CD4-positive, alpha-beta memory T cell (primary cell): ENCODE measurements around the gene RAB35. TPM values are rescaled to one million over a fixed set of nuclear protein-coding genes. Genes with fewer than 3 reads are reported as not detected.

Source experiments
- CTCF ChIA-PET: fragments of 350-600 bp; sonication (Branson Sonifier 250); formaldehyde crosslinking; loops from one replicate; lab custom pipeline; 2021; ENCODE audit warnings: inconsistent platforms; ENCODE audit not compliant: partially characterized antibody; lab: Charles Lee
- POLR2A ChIA-PET: fragments of 350-600 bp; sonication (Branson Sonifier 250); formaldehyde crosslinking; loops from one replicate; lab custom pipeline; 2021; ENCODE audit not compliant: partially characterized antibody; lab: Charles Lee
- DNase-seq, 5 donors: peaks; one replicate each; pipeline versions ENCODE4 v3.0.0 to v3.0.0-alpha.2; 2020 to 2022; ENCODE audit warnings: mixed read lengths in 1 of 5
- H3K27ac ChIP-seq: one replicate; pipeline ENCODE4 v1.7.0; 2013; ENCODE audit warnings: low read depth, low read length
- H3K27me3 ChIP-seq: 2 replicates; pipeline ENCODE4 v1.7.0; 2013; ENCODE audit warnings: mild to moderate bottlenecking, low read length, moderate library complexity; ENCODE audit not compliant: insufficient read depth
- H3K36me3 ChIP-seq: 2 replicates; pipeline ENCODE4 v1.7.0; 2013; ENCODE audit warnings: mild to moderate bottlenecking, low read length, moderate library complexity; ENCODE audit not compliant: insufficient read depth
- H3K4me1 ChIP-seq: 2 replicates; pipeline ENCODE4 v1.7.0; 2013; ENCODE audit warnings: mild to moderate bottlenecking, low read length, moderate library complexity; ENCODE audit not compliant: insufficient read depth
- H3K4me3 ChIP-seq, 2 donors: one replicate each; pipeline ENCODE4 v1.7.0; 2013; ENCODE audit warnings: low read length in 2 of 2, mild to moderate bottlenecking in 1 of 2
- H3K9me3 ChIP-seq, 2 donors: one replicate each; pipeline ENCODE4 v1.7.0; 2013; ENCODE audit warnings: low read length in 2 of 2, control low read depth in 1 of 2; ENCODE audit not compliant: control insufficient read depth in 1 of 2
- H3K27ac Mint-ChIP-seq, 7 donors: one replicate each; pipeline ENCODE4 v1.8.0; 2020 to 2021; ENCODE audit warnings: mixed read lengths in 7 of 7, mild to moderate bottlenecking in 6 of 7, inconsistent platforms in 3 of 7, moderate library complexity in 3 of 7
- H3K27me3 Mint-ChIP-seq, 2 donors: one replicate each; pipeline ENCODE4 v1.8.0; 2020 to 2021; ENCODE audit warnings: mixed read lengths in 2 of 2
- H3K36me3 Mint-ChIP-seq, 2 donors: one replicate each; pipeline ENCODE4 v1.8.0; 2020 to 2021; ENCODE audit warnings: mixed read lengths in 2 of 2, inconsistent platforms in 1 of 2, mild to moderate bottlenecking in 1 of 2
- H3K4me1 Mint-ChIP-seq, 4 donors: one replicate each; pipeline ENCODE4 v1.8.0; 2020 to 2021; ENCODE audit warnings: mixed read lengths in 4 of 4, mild to moderate bottlenecking in 1 of 4
- H3K4me3 Mint-ChIP-seq, 8 donors: one replicate each; pipeline ENCODE4 v1.8.0; 2020 to 2021; ENCODE audit warnings: mixed read lengths in 8 of 8, mild to moderate bottlenecking in 7 of 8, moderate library complexity in 6 of 8, inconsistent platforms in 3 of 8
- H3K9me3 Mint-ChIP-seq, 8 donors: one replicate each; pipeline ENCODE4 v1.8.0; 2020 to 2021; ENCODE audit warnings: mixed read lengths in 8 of 8, mild to moderate bottlenecking in 5 of 8, inconsistent platforms in 3 of 8, moderate library complexity in 1 of 8
- intact Hi-C: fragments of 100-400 bp; cut with micrococcal nuclease; formaldehyde crosslinking; loops from one replicate; pipeline ENCODE4 v1.15.1; 2023
- polyA plus RNA-seq, 2 donors: library from polyadenylated mRNA; unstranded; fragments of 300-500 nt; fragmentation: Illumina TruSeq; gene quantifications; one replicate each; pipeline ENCODE4 v1.2.3, GENCODE V29; 2021
- total RNA-seq, 2 experiments: library from RNA; stranded (reverse); gene quantifications; one replicate each; pipeline ENCODE4 v1.2.3, GENCODE V29; 2021

RAB35 gene
- total and polyA plus RNA-seq, 4 experiments from 2014 or later, result 12.4 to 71.3 (median 45.4) TPM

DNA sequence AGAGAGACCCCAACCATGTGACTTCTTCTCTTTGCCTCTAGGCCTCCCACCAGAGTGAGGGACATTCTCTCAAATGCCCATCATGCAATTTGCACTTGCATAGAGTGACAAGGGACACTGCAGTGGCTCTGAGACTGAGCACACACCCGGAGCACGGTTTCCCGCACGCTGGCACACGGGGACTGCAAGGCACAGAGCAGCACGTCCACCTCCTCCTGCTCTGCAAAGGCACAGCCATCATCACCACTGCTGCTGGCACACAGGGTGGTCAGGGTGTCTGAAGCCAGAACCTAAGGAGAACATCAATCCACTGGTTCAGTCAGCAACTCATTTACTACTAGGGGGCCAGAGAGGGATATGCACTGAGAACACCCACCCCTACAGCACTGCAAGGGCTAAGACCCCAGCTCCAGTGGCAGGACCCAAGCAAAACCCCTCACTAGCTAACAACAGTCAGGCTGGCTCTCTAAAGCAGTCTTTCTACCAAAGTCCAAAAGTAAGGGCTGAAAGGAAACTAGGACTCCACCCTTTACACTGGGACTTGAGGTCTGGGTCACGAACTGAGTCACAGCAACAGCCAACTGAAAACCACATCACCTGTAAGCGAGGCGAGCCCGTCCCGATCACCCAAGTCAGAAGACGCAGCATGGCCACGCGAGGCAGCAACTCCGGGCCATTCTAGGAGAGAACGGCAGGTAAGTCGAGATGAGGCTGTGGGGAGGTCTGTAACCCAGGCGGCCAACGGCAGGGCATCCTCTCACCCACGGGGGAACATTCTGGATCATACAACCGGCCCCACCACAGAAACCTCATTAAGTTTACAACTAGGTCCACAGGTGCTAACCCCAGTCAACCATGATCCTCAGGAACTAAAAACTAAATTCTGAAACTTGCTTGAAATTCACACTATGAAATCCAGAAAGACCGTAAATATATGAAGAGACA is 40.0 kb upstream of the RAB35 start:
- H3K4me1 Mint-ChIP-seq, result no peaks in the 10 kb centered on the region
- no peak overlapping the region for H3K4me3 Mint-ChIP-seq
- Histone ChIP-seq H3K9me3 (no peaks in the 10 kb centered on the region), H3K27ac (no peak overlapping the region), H3K4me1 (no peaks in the 10 kb centered on the region), H3K36me3 (peaks cover 87% of the 10 kb centered on the region), H3K4me3 (no peak overlapping the region), H3K27me3 (no peaks in the 10 kb centered on the region)
- DNase-seq, result no peak
- H3K27ac Mint-ChIP-seq, result peak overlapping the region in 5 of 7 donors; percentile 8 to 77 (median 42)
- H3K9me3 Mint-ChIP-seq, result no peaks in the 10 kb centered on the region
- peaks cover 60 to 80% of the 10 kb centered on the region in 2 donors for H3K36me3 Mint-ChIP-seq
- ChIA-PET CTCF (no interaction called here), POLR2A (no interaction called here)
- intact Hi-C loops, result no loop called here
- H3K27me3 Mint-ChIP-seq, result no peaks in the 10 kb centered on the region

DNA sequence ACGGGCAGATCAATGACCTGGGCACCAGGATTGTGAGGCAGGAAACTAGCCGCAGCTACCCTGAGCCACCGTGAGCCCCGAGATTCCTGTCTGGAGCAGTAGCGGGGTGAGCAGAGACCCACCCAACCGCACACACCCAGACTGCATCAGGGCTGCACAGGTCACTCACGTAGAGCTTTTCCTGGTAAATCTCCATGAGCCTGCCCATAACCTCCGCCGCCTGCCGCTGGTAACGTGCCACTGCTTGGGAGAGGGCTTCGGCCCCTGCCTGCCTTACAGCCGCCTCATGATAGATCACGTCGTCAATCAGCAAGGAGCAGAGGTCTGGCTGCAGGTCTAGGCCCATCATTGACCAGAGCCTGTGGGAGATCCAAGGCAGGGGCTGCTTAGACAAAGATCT is 38.5 kb upstream of the RAB35 start:
- CTCF ChIA-PET, result no interaction called here
- no peak overlapping the region for H3K4me3 Mint-ChIP-seq
- H3K27me3 Mint-ChIP-seq, result no peaks in the 10 kb centered on the region
- POLR2A ChIA-PET, result no interaction called here
- no peaks in the 10 kb centered on the region for H3K4me1 ChIP-seq
- H3K27me3 ChIP-seq, result no peaks in the 10 kb centered on the region
- H3K27ac ChIP-seq, result no peak overlapping the region
- H3K9me3 Mint-ChIP-seq, result no peaks in the 10 kb centered on the region
- DNase-seq, result no peak
- H3K4me1 Mint-ChIP-seq, result no peaks in the 10 kb centered on the region
- no peaks in the 10 kb centered on the region for H3K9me3 ChIP-seq
- intact Hi-C loops, result no loop called here
- H3K36me3 Mint-ChIP-seq, result peaks cover 45 to 75% of the 10 kb centered on the region in 2 donors
- H3K27ac Mint-ChIP-seq, result no peak overlapping the region
- peaks cover 78% of the 10 kb centered on the region for H3K36me3 ChIP-seq
- H3K4me3 ChIP-seq, result no peak overlapping the region

DNA sequence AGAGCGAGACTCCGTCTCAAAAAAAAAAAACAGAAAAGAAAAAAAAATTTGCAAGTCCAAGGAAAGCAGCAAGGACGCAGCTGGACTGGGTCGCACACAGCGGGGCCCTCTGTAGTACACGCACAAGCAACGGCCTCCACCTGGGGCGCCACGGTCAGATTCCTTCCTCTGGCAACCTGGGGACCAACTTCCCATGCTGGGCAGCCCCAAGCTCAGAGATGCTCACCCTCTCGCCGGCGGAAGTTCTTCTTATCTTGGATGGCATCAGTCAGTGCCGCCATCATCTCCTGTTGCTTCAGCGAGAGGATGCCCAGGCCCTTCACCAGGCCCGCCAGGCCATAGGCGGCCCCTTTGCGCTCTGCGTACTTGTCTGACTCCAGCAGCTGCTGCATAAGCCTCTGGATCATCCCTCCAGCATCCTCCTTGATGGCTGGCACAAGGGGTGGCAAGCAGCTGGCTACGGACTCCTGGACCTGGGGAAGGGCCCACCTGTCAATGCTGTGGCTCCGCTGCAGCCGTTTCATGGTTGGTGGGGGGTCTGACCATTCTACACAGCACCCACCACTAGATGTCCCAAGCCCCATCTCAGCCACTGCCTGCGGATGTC is 34.5 kb upstream of the RAB35 start:
- Histone ChIP-seq H3K27ac (no peak overlapping the region), H3K27me3 (no peaks in the 10 kb centered on the region), H3K4me3 (no peak overlapping the region), H3K4me1 (no peaks in the 10 kb centered on the region), H3K9me3 (no peaks in the 10 kb centered on the region), H3K36me3 (peaks cover 75% of the 10 kb centered on the region)
- Mint-ChIP-seq H3K9me3 (no peaks in the 10 kb centered on the region), H3K4me3 (no peak overlapping the region), H3K27ac (no peak overlapping the region), H3K36me3 (peaks cover 45 to 76% of the 10 kb centered on the region in 2 donors), H3K4me1 (no peaks in the 10 kb centered on the region), H3K27me3 (no peaks in the 10 kb centered on the region)
- CTCF ChIA-PET, result interaction anchor here (1.3 kb wide), 1 partner anchor 50 kb away, joined by 3 read pairs; the partner anchor contains the start of gene RPLP0
- POLR2A ChIA-PET, result no interaction called here
- intact Hi-C loops, result no loop called here
- no peak for DNase-seq

DNA sequence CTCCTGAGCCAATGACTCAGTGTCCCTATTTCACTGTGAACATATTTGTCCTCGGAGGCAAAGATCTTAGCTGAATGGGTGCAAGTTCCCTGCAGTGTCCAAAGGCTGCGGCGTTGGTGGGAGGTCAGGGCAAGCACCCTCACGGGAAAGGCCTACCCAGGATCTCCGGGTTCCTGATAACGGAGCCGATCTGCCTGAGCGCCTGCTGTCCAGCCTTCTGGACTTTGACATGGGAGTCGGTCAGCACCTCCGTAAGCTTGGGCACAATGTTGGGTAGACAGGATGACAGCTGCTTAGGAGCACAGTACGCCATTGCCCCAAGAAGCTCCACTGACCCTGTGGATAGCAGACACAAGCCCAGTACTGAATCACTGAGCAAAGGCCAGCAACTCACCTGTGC is 31.5 kb upstream of the RAB35 start:
- ChIA-PET CTCF (no interaction called here), POLR2A (no interaction called here)
- no peaks in the 10 kb centered on the region for H3K4me1 ChIP-seq
- H3K27me3 ChIP-seq, result no peaks in the 10 kb centered on the region
- H3K4me1 Mint-ChIP-seq, result no peaks in the 10 kb centered on the region
- peak overlapping the region in 2 of 7 donors; percentile 43 to 55 for H3K27ac Mint-ChIP-seq
- no peak overlapping the region for H3K4me3 Mint-ChIP-seq
- DNase-seq, result no peak
- intact Hi-C loops, result no loop called here
- H3K36me3 ChIP-seq, result peaks cover 66% of the 10 kb centered on the region
- no peaks in the 10 kb centered on the region for H3K9me3 Mint-ChIP-seq
- H3K27ac ChIP-seq, result no peak overlapping the region
- H3K27me3 Mint-ChIP-seq, result no peaks in the 10 kb centered on the region
- no peaks in the 10 kb centered on the region for H3K9me3 ChIP-seq
- no peak overlapping the region for H3K4me3 ChIP-seq
- H3K36me3 Mint-ChIP-seq, result peaks cover 38 to 69% of the 10 kb centered on the region in 2 donors

DNA sequence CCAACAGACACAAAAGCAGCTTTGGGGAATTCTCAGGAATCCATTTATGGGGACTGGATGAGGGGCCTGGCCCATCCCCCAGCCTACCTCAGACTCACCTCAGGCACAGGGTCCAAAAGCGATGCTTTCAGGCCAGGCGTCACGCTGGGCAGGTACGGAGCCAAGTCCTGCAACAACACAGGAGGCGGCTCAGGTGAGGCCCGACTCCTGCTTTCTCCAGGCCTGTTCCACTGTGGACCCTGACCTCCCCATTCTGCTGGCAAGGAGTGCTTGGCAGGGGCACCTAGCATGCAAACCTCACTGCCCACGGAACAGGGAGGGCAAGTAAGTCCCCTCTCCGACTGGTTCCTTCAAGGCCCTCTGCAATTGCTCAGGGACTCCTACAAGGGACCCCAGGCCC is 28.6 kb upstream of the RAB35 start:
- intact Hi-C loops, result no loop called here
- no peak overlapping the region for H3K27ac ChIP-seq
- H3K4me3 Mint-ChIP-seq, result no peak overlapping the region
- no peak overlapping the region for H3K27ac Mint-ChIP-seq
- H3K36me3 Mint-ChIP-seq, result peaks cover 64 to 78% of the 10 kb centered on the region in 2 donors
- H3K4me3 ChIP-seq, result no peak overlapping the region
- H3K27me3 Mint-ChIP-seq, result no peaks in the 10 kb centered on the region
- H3K4me1 Mint-ChIP-seq, result no peaks in the 10 kb centered on the region
- H3K9me3 Mint-ChIP-seq, result no peaks in the 10 kb centered on the region
- H3K27me3 ChIP-seq, result no peaks in the 10 kb centered on the region
- peaks cover 82% of the 10 kb centered on the region for H3K36me3 ChIP-seq
- ChIA-PET POLR2A (no interaction called here), CTCF (no interaction called here)
- H3K4me1 ChIP-seq, result no peaks in the 10 kb centered on the region
- no peaks in the 10 kb centered on the region for H3K9me3 ChIP-seq
- DNase-seq, result no peak

DNA sequence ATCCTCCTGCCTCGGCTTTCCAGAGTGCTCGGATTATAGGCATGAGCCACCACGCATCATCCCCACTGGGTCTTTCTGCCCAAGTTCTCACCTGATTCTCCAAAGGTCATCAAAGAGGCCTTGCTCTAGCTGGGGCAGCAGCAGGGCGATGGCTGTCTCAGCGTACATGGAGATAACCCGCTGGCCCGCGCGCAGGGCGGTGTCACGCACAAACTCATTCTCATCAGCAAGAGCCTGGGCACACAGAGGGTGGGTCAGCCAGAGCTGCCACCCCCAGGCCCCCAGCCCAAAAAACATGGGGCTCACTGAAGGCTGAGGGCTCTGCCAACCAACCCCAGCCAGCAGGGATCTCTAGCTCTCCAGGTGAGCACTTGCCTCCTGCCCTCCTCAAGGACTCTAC is 27.7 kb upstream of the RAB35 start:
- H3K36me3 Mint-ChIP-seq, result peaks cover 66 to 78% of the 10 kb centered on the region in 2 donors
- Histone ChIP-seq H3K4me1 (no peaks in the 10 kb centered on the region), H3K4me3 (no peak overlapping the region), H3K27ac (no peak overlapping the region), H3K9me3 (no peaks in the 10 kb centered on the region), H3K27me3 (no peaks in the 10 kb centered on the region), H3K36me3 (peaks cover 80% of the 10 kb centered on the region)
- peaks cover 0 to 2% (median 0%) of the 10 kb centered on the region in 4 donors for H3K4me1 Mint-ChIP-seq
- POLR2A ChIA-PET, result no interaction called here
- H3K4me3 Mint-ChIP-seq, result no peak overlapping the region
- H3K27me3 Mint-ChIP-seq, result no peaks in the 10 kb centered on the region
- DNase-seq, result no peak
- no peak overlapping the region for H3K27ac Mint-ChIP-seq
- intact Hi-C loops, result no loop called here
- CTCF ChIA-PET, result no interaction called here
- H3K9me3 Mint-ChIP-seq, result no peaks in the 10 kb centered on the region

DNA sequence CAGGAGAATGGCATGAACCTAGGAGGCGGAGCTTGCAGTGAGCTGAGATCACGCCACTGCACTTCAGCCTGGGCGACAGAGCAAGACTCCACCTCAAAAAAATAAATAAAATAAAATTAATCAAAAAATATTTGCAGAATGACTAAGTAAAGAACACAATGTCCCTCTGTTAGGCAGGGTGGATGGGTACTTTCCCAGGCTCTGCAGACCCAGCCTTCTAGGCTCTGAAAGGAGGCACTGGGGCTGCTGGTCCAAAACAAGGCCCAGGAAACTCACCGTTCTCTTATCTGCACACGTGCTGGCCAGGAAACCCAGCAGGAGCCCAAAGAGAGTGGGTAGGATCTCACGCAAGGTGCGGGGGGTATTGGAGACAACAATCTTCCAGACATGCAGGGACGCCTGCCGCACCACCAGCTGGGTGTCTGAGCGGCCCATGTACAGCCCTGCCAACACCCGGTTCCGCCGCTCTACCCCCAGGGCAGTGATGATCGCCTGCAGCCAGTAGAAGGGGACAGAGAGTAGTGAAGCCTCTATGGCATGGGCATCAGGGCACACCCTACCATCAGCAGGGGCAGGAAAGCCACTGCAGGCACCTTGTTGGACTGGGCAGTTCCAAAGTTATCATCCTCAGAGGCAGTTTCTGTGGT is 25.8 kb upstream of the RAB35 start:
- H3K27me3 Mint-ChIP-seq, result no peaks in the 10 kb centered on the region
- H3K9me3 Mint-ChIP-seq, result no peaks in the 10 kb centered on the region
- POLR2A ChIA-PET, result no interaction called here
- H3K27ac Mint-ChIP-seq, result peak overlapping the region in 2 of 7 donors; percentile 36 to 57
- Histone ChIP-seq H3K27me3 (no peaks in the 10 kb centered on the region), H3K36me3 (peaks cover 76% of the 10 kb centered on the region), H3K4me3 (no peak overlapping the region), H3K9me3 (no peaks in the 10 kb centered on the region), H3K27ac (no peak overlapping the region), H3K4me1 (no peaks in the 10 kb centered on the region)
- H3K4me3 Mint-ChIP-seq, result no peak overlapping the region
- CTCF ChIA-PET, result no interaction called here
- intact Hi-C loops, result no loop called here
- peaks cover 0 to 2% (median 0%) of the 10 kb centered on the region in 4 donors for H3K4me1 Mint-ChIP-seq
- DNase-seq, result no peak
- H3K36me3 Mint-ChIP-seq, result peaks cover 56 to 75% of the 10 kb centered on the region in 2 donors
